Right ventricle myocardium superior (tissue), 1 donor: Measurements from ENCODE around the gene MMEL1. TPM values are rescaled to one million over a fixed set of nuclear protein-coding genes. Genes with fewer than 3 reads are reported as not detected.
A peak's percentile ranks its signal among the peaks of the same experiment; 100 is the strongest.

Experiments used
- ATAC-seq: fragments of 200-7000 bp; cut with Tn5 transposase; one replicate; pipeline ENCODE4 v1.9.1; 2020; ENCODE audit warnings: mild to moderate bottlenecking; ENCODE audit not compliant: poor library complexity
- DNase-seq: peaks from one replicate; pipeline ENCODE4 v3.0.0-alpha.2; 2020
- intact Hi-C: fragments of 100-400 bp; cut with DNase I; formaldehyde crosslinking; loops from one replicate; pipeline ENCODE4 v1.11.2; 2022
- total RNA-seq: library from RNA; stranded (reverse); fragmentation: NEBNext Ultra II Directional; extraction: Animal tissue kit (Norgen Biotek cat#: 25700); gene quantifications from one replicate; pipeline ENCODE4 v1.2.1, GENCODE V29; 2021
- donor health status: DM: no; HTN: yes; CAD: no; lungs with severe emphysema.

The MMEL1 gene
- total RNA-seq, 1 donor from 2014 or later, result 0.48 TPM

DNA sequence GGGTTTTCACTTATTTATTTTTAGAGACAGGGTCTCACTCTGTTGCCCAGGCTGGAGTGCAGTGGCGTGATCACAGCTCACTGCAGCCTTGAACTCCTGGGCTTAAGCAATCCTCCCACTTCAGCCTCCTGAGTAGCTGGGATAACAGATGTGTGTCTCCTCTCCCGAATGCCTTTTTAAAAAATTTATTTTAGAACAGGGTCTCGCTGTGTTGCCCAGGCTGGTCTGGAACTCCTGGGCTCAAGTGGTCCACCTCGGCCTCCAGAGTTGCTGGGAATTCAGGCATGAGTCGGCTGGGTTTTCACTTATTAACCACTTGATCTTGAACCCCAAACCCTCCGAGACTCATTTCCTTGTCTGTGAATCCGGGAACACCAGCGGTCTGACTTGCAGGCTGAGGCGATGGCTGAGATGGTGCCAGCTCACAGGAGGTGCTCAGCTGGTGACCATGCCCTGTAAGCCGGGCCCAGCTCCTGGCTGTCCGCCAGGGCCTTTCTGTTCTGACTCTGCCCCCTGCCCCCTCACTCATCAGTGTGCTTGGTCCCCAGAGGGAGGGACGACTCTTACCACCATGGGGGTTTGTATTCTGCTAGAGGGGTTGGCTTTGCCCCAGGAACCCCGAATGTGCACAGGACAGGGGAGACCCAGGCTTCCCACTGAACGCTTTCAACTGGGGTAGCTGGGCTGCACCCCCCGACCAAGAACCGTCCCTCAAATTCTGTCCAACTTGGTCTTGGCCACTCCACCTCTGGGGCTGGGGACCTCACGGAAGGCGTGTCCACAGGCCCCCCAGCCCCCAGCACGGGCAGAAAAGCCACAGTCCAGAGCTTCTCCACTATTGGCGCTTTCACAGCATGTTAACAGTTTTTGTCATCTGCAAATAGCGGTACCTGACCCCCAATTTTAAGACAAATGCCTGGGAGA is 22.5 kb downstream of the MMEL1 start:
- ATAC-seq (no peak), DNase-seq (peak; percentile 44)
- intact Hi-C loops, result no loop called here

DNA sequence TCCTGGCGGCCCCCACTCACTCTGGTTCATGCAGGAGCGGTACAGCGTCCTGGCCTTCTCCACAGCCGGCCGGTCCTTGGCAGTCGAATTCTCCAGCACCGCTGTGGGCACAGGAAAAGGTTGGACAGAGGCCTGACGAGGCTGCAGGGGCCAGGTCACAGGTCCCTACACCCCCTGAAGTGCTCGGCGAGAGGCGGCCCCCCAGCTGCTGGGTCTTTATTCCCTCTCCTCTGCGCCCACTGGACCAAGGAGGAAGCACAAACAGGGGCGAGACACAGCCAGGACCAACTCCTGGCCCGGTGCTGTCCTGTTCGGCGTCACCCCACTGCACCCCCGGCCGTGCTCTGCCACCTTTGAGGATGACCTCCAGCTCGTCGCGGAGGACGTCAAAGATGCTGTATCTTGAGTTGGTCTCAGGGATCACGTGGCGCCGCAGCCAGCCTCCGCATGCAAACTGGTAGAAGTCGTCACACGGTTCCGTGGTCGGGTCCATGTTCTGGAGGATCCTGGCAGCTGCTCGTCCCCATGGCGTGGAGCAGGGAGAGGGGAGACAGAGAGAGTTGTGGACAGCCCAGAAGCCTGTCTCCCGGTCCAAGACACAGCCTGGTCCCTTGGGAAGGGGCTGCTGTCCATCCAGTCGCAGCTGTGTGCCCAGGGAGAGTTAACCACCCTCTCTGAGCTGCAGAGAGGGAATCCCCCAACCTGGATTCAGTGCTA is 23.3 kb downstream of the MMEL1 start:
- intact Hi-C loops, result no loop called here
- ATAC-seq, result no peak
- DNase-seq, result peak; percentile 33

GRCh38 chr1:2607641-2608091 is 25.1 kb downstream of the MMEL1 start:
- DNase-seq (peak; percentile 59), ATAC-seq (peak; percentile 66)
- intact Hi-C loops, result no loop called here

DNA sequence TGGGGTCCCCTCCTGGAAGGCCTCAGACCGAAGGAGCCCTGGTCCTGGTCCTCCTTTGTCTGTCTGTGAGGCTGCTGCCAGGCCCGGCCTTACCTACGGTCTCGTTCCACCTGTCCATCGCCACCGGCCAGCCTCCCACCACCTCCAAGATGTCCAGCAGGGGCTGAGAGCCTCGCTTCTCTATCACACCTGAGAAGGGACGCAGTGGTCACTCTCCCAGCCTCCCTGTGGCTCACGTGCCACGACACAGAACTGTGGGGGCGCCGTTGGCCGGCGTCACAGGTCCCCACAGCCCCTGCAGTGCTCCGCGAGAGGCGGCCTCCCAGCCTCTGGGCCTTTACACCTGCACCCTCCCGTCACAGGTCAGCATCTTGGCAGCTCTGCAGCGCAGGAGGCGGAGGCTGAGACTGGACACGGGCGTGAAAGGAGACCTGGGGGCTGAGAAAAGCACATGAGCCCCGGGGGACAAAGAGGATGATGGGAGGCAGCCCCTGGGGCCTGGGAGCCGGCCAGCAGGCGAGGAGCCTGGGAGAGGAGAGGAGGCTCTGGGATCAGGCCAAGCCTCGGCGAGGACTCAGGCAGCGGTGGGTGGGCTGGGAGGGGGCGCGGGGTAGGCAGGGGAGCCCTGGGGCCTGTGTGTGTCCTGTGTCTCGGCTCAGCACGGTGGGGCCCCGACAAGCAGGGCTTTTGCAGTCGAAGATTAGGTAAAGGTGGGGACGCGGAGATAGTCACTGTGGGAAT is 25.8 kb downstream of the MMEL1 start:
- intact Hi-C loops, result no loop called here
- no peak for ATAC-seq
- peak; percentile 43 for DNase-seq

DNA sequence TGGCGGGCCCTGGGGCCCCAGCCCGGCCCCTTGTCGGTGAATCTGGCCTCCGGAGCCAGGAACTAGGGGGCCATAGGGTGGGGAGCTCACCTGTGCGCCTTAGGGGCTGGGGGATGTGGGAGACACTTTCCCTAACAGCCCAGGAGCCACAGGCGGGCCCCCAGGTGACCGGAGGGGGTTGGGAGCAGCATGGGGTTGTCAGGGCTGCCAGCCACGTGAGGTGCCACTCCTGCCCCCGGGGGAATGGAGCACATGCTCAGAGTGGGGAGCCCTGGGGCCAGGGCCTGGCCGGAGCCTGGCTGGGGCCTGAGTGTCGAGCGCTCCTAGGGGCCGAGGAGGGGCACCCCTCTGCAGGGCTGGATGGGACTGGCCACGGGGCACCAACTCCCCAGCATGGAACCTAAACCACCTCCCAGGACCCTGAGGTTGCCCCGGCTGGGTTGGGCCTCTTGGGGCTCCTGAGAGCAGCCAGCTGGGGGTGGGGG is 26.4 kb downstream of the MMEL1 start:
- ATAC-seq (no peak), DNase-seq (peak; percentile 25)
- intact Hi-C loops, result no loop called here

GRCh38 chr1:2605509-2606395 is 27.1 kb downstream of the MMEL1 start:
- intact Hi-C loops, result no loop called here
- DNase-seq, result peak; percentile 38
- ATAC-seq, result no peak

DNA sequence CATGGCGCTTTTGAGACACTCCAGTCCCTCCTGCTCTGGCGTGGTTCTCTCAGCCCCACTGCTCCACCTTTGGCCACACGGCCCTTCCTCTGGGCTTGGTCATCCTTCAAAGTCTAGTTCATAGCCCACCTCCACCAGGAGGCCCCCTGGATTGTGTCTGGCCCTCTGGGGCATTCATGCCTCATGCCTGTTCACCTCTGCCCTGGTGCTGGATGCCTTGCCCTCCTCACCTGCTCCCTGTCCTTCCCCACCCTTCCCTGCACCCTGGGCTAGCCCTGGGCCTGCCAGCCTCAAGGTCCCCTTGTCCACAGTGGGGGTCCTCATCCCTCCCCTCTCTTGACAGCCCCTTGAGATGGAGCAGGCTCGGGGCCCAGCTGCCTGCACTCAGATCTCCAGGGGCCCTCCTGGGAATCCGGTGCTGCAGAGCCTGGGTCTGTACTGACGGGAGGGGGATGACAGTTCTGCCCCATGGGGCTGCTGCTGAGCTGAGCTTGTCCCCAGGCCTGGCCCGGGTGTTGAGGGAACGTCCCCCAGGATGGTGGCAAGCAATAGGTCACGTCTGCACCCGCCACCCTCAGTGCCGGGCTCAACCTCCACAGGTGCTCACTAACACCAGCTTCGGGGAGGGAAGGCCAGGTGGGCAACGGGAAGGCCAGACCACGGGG is 27.8 kb downstream of the MMEL1 start:
- DNase-seq (no peak), ATAC-seq (no peak)
- intact Hi-C loops, result no loop called here

DNA sequence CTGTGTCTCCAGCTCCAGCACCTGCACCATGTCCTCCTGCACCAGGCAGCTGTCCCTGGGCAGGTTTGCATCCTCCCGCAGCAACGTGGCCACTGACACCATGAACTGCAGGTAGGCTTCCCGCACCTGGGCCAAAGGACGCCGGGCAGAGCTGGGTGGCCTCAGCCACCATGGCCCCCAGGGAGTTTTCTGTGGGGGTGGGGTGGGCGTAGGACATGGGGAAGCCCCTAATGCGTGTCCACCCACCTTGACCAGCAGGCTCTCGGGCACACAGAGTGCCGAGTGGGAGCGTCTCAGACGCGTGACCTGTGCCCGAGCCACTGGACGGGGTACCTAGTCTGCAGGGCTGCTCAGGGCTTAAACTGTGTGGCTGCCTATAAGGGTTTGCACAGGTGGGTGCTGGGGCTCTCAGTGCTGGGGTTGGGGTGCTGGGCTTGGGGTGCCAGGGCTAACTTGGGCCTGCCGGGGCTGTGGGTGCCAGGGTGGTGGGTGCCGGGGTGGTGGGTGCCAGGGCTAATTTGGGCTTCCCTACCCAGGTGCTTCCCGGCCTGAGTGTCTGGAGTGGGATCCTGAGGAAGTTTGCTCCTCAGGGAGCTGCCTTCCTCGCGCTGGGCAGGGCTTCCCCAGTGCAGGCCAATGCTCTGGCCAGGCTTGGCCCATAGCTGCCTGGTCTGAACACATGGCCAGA is 28.5 kb downstream of the MMEL1 start:
- DNase-seq (peak; percentile 40), ATAC-seq (no peak)
- intact Hi-C loops, result no loop called here

DNA sequence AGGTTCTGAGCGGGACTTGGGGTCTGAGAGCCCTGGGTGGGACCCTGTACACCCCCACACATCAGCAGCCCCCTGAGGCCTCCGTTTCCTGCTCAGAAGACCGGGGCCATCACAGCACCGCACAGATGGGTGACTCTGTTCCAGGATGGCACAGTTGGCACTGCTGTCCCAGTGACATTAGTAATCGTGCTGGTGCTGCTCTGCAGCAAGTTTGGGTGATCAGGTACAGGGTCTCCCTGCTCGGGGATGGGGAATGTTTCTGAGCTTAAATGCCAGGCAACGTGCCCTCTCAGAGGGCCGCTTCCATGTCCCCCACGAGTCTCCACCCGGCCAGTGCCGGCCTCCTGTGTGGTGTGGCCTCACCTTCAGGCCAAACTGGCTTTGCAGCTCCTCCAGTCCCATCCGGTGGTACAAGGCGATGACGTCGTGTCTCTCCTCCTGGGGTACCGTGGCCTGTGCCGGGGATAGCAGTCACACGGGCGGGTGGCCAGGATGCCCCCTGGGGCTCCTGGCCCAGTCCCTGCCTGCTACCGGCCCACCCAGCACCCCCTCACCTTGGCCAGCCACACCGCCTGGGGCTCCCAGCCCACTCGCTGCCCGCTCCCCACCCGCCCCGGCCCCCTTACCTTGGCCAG is 29.2 kb downstream of the MMEL1 start:
- intact Hi-C loops, result no loop called here
- ATAC-seq (no peak), DNase-seq (peak; percentile 26)

DNA sequence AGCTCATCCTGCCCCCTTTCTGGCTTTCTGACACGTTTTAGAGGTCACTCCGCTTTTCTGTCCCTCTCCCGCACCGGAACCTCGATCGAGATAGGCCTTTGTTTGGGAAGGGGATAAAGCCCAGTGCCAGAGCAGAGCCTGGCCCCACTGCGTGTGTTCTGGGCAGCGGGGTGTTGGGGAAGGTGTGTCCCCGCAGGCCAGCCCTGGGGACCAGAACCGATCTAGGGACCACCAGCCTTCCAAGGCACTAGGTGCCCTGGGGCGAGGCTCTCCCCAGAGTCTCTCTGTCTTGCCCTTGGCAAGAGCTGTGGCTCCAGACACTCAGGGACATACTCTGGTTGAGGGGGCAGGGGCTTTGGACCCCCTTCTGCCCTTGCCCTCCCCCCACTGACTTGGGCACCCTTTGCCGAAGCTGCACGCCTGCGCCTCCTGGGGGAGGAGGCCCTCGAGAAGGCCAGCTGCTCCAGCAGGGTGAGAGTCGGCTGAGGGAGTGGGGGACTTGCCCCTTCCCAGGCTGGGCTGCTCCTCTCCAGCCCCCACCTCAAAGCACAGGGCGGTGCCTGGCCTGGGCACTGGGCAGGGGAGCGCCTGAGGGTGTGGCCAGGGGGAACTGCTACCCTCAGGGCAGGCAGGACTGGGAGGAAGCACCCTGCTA is 29.8 kb downstream of the MMEL1 start:
- DNase-seq, result peak; percentile 22
- ATAC-seq, result no peak
- intact Hi-C loops, result no loop called here

GRCh38 chr1:2602311-2602835 is 30.4 kb downstream of the MMEL1 start:
- DNase-seq, result no peak
- no peak for ATAC-seq
- intact Hi-C loops, result no loop called here

GRCh38 chr1:2601721-2602303 is 31.0 kb downstream of the MMEL1 start:
- intact Hi-C loops, result no loop called here
- ATAC-seq (no peak), DNase-seq (peak; percentile 30)

DNA sequence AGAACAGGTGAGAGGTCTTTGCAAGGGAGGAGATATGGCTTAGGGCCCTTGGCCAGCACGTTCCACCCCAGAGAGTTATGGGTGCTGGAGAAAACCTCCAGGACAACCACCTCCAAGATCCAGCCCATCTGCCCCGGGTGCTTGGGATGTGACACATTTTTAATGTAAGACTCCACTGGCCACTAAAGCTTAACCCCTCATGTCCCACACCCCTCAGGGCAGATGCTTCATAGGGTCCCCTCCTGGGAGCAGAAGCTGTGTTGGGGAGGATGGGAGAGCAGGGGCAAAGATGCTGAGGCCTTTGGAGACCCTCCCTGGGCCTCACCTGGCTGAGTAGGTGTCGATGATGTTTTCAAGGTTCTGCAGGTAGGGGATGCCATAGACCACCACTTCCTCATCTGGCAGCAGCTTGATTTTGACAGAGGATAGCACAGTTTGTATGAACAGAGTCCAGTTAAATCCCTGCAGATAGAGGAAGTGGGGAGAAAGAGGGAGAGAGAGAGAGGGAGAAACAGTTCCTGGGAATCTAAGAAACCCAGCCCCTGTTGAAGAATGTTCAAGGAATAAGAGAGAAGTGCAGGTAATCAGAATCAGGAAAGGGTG is 34.4 kb downstream of the MMEL1 start:
- ATAC-seq (no peak), DNase-seq (no peak)
- intact Hi-C loops, result no loop called here

- intact Hi-C loops, result no loop called here
- DNase-seq, result peak; percentile 31
- ATAC-seq, result no peak
These were observed 35.1 kb downstream of the MMEL1 start for GRCh38 chr1:2597441-2598328.
